ENCODE data around the gene PRKAB2. TPM values are rescaled to one million over a fixed set of nuclear protein-coding genes. Genes with fewer than 3 reads are reported as not detected.

PRKAB2 gene
- total RNA-seq, 1 donor from 2014 or later: 49.0 TPM

GRCh38 chr1:147211577-147211976 lies 39.3 kb upstream of the PRKAB2 start:
- no peak overlapping the region for H3K27ac Mint-ChIP-seq (ENCODE audit: unreplicated experiment)
- Histone ChIP-seq H3K9me3 (ENCODE audit: insufficient read depth, low read depth, low read length) (no peaks in the 10 kb centered on the region), H3K36me3 (ENCODE audit: insufficient read depth, low read length) (no peaks in the 10 kb centered on the region), H3K4me3 (ENCODE audit: insufficient read depth, low read depth, low read length) (no peak overlapping the region), H3K27me3 (ENCODE audit: insufficient read depth, low read length) (no peaks in the 10 kb centered on the region), H3K4me2 (ENCODE audit: low read length) (no peak overlapping the region), H3K79me2 (ENCODE audit: insufficient read depth, low read length) (no peaks in the 10 kb centered on the region), H4K20me1 (ENCODE audit: insufficient read depth, low read length) (no peaks in the 10 kb centered on the region), H3K27ac (ENCODE audit: low read depth, low read length) (no peak overlapping the region), H2AFZ (ENCODE audit: low read depth, low read length) (no peak overlapping the region), H3K9ac (ENCODE audit: low read length) (no peak overlapping the region), H3K4me1 (ENCODE audit: insufficient read depth, low read length) (no peaks in the 10 kb centered on the region)
- FAIRE-seq: no peak
- H3K27me3 Mint-ChIP-seq (ENCODE audit: low read depth, unreplicated experiment): no peaks in the 10 kb centered on the region
- no peaks in the 10 kb centered on the region for H3K36me3 Mint-ChIP-seq (ENCODE audit: low read depth, unreplicated experiment)
- no peak for DNase-seq (ENCODE audit: low read depth)
- no peak overlapping the region for H3K4me3 Mint-ChIP-seq (ENCODE audit: unreplicated experiment)
- H3K4me1 Mint-ChIP-seq (ENCODE audit: low read depth, unreplicated experiment): peaks cover 14% of the 10 kb centered on the region
- no peaks in the 10 kb centered on the region for H3K9me3 Mint-ChIP-seq (ENCODE audit: unreplicated experiment)
- TF ChIP-seq CTCF (IDR thresholded peaks at IDR 0.05; ENCODE audit: insufficient read depth, low read depth, low read length) (no peak), EZH2 (IDR thresholded peaks at IDR 0.05; ENCODE audit: insufficient read depth, low read length) (no peak)

- DNase-seq (ENCODE audit: low read depth): no peak
- no peaks in the 10 kb centered on the region for H3K9me3 Mint-ChIP-seq (ENCODE audit: unreplicated experiment)
- no peak overlapping the region for H3K4me3 Mint-ChIP-seq (ENCODE audit: unreplicated experiment)
- Histone ChIP-seq H3K4me3 (ENCODE audit: insufficient read depth, low read depth, low read length) (no peak overlapping the region), H3K4me1 (ENCODE audit: insufficient read depth, low read length) (no peaks in the 10 kb centered on the region), H2AFZ (ENCODE audit: low read depth, low read length) (no peak overlapping the region), H3K4me2 (ENCODE audit: low read length) (no peak overlapping the region), H3K27me3 (ENCODE audit: insufficient read depth, low read length) (no peaks in the 10 kb centered on the region), H3K79me2 (ENCODE audit: insufficient read depth, low read length) (no peaks in the 10 kb centered on the region), H4K20me1 (ENCODE audit: insufficient read depth, low read length) (no peaks in the 10 kb centered on the region), H3K27ac (ENCODE audit: low read depth, low read length) (no peak overlapping the region), H3K9me3 (ENCODE audit: insufficient read depth, low read depth, low read length) (no peaks in the 10 kb centered on the region), H3K9ac (ENCODE audit: low read length) (no peak overlapping the region), H3K36me3 (ENCODE audit: insufficient read depth, low read length) (no peaks in the 10 kb centered on the region)
- peaks cover 14% of the 10 kb centered on the region for H3K4me1 Mint-ChIP-seq (ENCODE audit: low read depth, unreplicated experiment)
- no peaks in the 10 kb centered on the region for H3K36me3 Mint-ChIP-seq (ENCODE audit: low read depth, unreplicated experiment)
- no peak overlapping the region for H3K27ac Mint-ChIP-seq (ENCODE audit: unreplicated experiment)
- TF ChIP-seq CTCF (IDR thresholded peaks at IDR 0.05; ENCODE audit: insufficient read depth, low read depth, low read length) (no peak), EZH2 (IDR thresholded peaks at IDR 0.05; ENCODE audit: insufficient read depth, low read length) (no peak)
- H3K27me3 Mint-ChIP-seq (ENCODE audit: low read depth, unreplicated experiment): no peaks in the 10 kb centered on the region
- FAIRE-seq: no peak
Observed at GRCh38 chr1:147210987-147211386, 38.7 kb upstream of the PRKAB2 start.

GRCh38 chr1:147209825-147210821 lies 37.9 kb upstream of the PRKAB2 start:
- no peaks in the 10 kb centered on the region for H3K27me3 ChIP-seq (ENCODE audit: insufficient read depth, low read length)

More at GRCh38 chr1:147209825-147210821, 37.9 kb upstream of the PRKAB2 start:
- Histone ChIP-seq H4K20me1 (ENCODE audit: insufficient read depth, low read length) (no peaks in the 10 kb centered on the region), H3K9ac (ENCODE audit: low read length) (no peak overlapping the region), H3K9me3 (ENCODE audit: insufficient read depth, low read depth, low read length) (no peaks in the 10 kb centered on the region), H3K36me3 (ENCODE audit: insufficient read depth, low read length) (no peaks in the 10 kb centered on the region), H3K4me2 (ENCODE audit: low read length) (no peak overlapping the region), H3K27ac (ENCODE audit: low read depth, low read length) (no peak overlapping the region), H2AFZ (ENCODE audit: low read depth, low read length) (no peak overlapping the region), H3K79me2 (ENCODE audit: insufficient read depth, low read length) (no peaks in the 10 kb centered on the region), H3K4me3 (ENCODE audit: insufficient read depth, low read depth, low read length) (no peak overlapping the region), H3K4me1 (ENCODE audit: insufficient read depth, low read length) (no peaks in the 10 kb centered on the region)
- DNase-seq (ENCODE audit: low read depth) (no peak), FAIRE-seq (no peak)
- Mint-ChIP-seq H3K36me3 (ENCODE audit: low read depth, unreplicated experiment) (no peaks in the 10 kb centered on the region), H3K4me1 (ENCODE audit: low read depth, unreplicated experiment) (peaks cover 13% of the 10 kb centered on the region), H3K27ac (ENCODE audit: unreplicated experiment) (no peak overlapping the region), H3K27me3 (ENCODE audit: low read depth, unreplicated experiment) (no peaks in the 10 kb centered on the region), H3K4me3 (ENCODE audit: unreplicated experiment) (no peak overlapping the region), H3K9me3 (ENCODE audit: unreplicated experiment) (no peaks in the 10 kb centered on the region)
- TF ChIP-seq CTCF (IDR thresholded peaks at IDR 0.05; ENCODE audit: insufficient read depth, low read depth, low read length) (no peak), EZH2 (IDR thresholded peaks at IDR 0.05; ENCODE audit: insufficient read depth, low read length) (no peak)

Data from astrocyte (in vitro differentiated cells and primary cell).